OCI-LY3 (cell line): ENCODE results near the gene XXYLT1.

ENCODE experiments used
- H2AFZ ChIP-seq: fragments of 200-600, 300-600 bp; shearing (Covaris generic); 2 replicates; pipeline ENCODE4 v1.6.0; 2014; ENCODE audit warnings: antibody characterized with exemption, low read depth, low read length
- H3K27ac ChIP-seq: fragments of 200-600, 300-600 bp; sonication (generic); 2 replicates; pipeline ENCODE4 v1.5.1; 2014; ENCODE audit warnings: mild to moderate bottlenecking, low read length, moderate library complexity, mixed read lengths
- H3K27me3 ChIP-seq: fragments of 200-600, 300-600 bp; sonication (generic); 2 replicates; pipeline ENCODE4 v1.6.1; 2014; ENCODE audit warnings: low read depth, low read length, mixed read lengths
- H3K36me3 ChIP-seq: fragments of 200-600, 300-600 bp; sonication (generic); replicated peaks from 2 replicates; pipeline ENCODE3; 2014; ENCODE audit warnings: low read depth, low read length, mixed read lengths
- H3K4me1 ChIP-seq: fragments of 300-600, 200-600 bp; sonication (generic); 2 replicates; pipeline ENCODE4 v1.6.1; 2014; ENCODE audit warnings: low read length, mixed read lengths
- H3K4me2 ChIP-seq: fragments of 200-600, 300-600 bp; sonication (generic); 2 replicates; pipeline ENCODE4 v1.6.1; 2014; ENCODE audit warnings: low read length, mixed read lengths
- H3K4me3 ChIP-seq: fragments of 300-600, 200-600 bp; sonication (generic); 2 replicates; pipeline ENCODE4 v1.5.1; 2014; ENCODE audit warnings: antibody characterized with exemption, mild to moderate bottlenecking, low read length, moderate library complexity
- H3K79me2 ChIP-seq: fragments of 300-600, 200-600 bp; shearing (Covaris generic); 2 replicates; pipeline ENCODE4 v1.6.1; 2014; ENCODE audit warnings: mild to moderate bottlenecking, low read length, mixed read lengths
- H3K9ac ChIP-seq: fragments of 300-600, 200-600 bp; shearing (Covaris generic); 2 replicates; pipeline ENCODE4 v1.6.0; 2014; ENCODE audit warnings: mild to moderate bottlenecking, low read length, moderate library complexity
- H3K9me3 ChIP-seq: fragments of 200-600, 300-600 bp; shearing (Covaris generic); 2 replicates; pipeline ENCODE4 v1.6.1; 2014; ENCODE audit warnings: low read length, mixed read lengths; ENCODE audit not compliant: insufficient read depth
- H4K20me1 ChIP-seq: fragments of 200-600, 300-600 bp; sonication (generic); 2 replicates; pipeline ENCODE4 v1.6.1; 2016; ENCODE audit warnings: low read length, mixed read lengths; ENCODE audit not compliant: insufficient read depth
- CTCF ChIP-seq: fragments of 200-600, 300-600 bp; sonication (generic); IDR thresholded peaks from 2 replicates; pipeline ENCODE4 v1.5.1; 2014; ENCODE audit warnings: antibody characterized with exemption, low read length, low read depth
- EZH2phosphoT487 ChIP-seq: fragments of 200-600 bp; shearing (Covaris generic); IDR thresholded peaks from 2 replicates; pipeline ENCODE4 v1.6.1; 2018; ENCODE audit warnings: antibody characterized with exemption, mixed run types, low read depth

The XXYLT1 gene

GRCh38 chr3:195258449-195259153 is 12.4 kb downstream of the XXYLT1 start:
- no peaks in the 10 kb centered on the region for H4K20me1 ChIP-seq
- peaks cover 25% of the 10 kb centered on the region for H3K79me2 ChIP-seq
- peak overlapping the region; percentile 73 for H3K4me3 ChIP-seq
- no peak for TF ChIP-seq CTCF
- no peak for TF ChIP-seq EZH2phosphoT487
- peak overlapping the region; percentile 49 for H3K27ac ChIP-seq
- H3K4me1 ChIP-seq, result peaks cover 17% of the 10 kb centered on the region
- H3K27me3 ChIP-seq, result no peaks in the 10 kb centered on the region
- peak overlapping the region; percentile 74 for H3K9ac ChIP-seq
- H3K36me3 ChIP-seq, result no peaks in the 10 kb centered on the region
- peak overlapping the region; percentile 92 for H3K4me2 ChIP-seq
- no peak overlapping the region for H2AFZ ChIP-seq
- H3K9me3 ChIP-seq, result no peaks in the 10 kb centered on the region

DNA sequence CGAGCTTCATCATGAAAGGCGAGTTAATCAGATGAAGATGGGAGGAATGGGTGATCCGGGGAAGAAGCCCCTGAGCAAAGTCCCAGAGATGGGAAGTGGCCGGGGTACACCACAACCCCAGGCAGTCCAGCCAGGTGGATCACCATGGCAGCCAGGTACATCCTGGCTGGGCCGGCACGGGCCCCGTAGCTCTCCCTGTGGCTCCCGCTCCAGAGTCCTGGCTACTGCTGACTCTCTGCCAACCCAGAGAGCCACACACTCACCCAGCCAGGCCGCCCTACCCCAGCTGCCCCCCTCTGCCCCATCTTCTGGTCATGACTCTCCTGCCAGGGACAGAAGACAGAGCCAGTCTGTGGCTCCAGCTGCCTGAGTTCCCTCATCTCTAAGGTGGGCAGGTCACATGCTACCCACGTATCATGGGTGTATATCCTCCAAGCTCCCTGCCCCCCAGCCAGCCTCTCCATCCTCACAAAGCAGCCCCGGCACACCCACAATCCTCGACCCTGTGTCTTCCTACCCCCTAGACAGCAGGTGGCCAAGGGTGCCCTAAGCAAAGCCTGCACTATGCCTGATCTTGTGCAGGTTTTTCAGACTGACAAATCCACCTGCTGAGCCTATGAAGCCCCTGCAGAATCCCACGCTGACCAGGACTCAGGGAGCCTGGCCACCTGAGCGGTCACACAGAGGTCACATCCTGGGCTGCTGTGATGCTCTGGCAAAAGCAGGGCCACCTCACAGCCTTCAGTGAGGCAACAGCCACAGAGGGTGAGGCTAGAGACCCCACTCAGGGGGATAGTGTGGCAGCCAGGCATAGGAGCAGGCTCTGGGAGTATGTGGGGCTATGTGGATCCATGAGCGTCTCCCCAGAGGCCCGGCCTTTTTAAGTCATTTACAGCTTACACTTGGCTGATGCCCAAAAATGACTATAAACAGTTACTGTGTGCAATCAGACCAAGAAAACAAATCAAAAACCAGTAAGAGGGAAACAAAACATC is 13.2 kb downstream of the XXYLT1 start:
- Histone ChIP-seq H3K9ac (no peak overlapping the region), H3K79me2 (peaks cover 25% of the 10 kb centered on the region), H4K20me1 (no peaks in the 10 kb centered on the region)

GRCh38 chr3:195256639-195257453 is 14.1 kb downstream of the XXYLT1 start:
- no peaks in the 10 kb centered on the region for H3K27me3 ChIP-seq
- H3K36me3 ChIP-seq, result no peaks in the 10 kb centered on the region
- no peak overlapping the region for H3K27ac ChIP-seq
- no peak overlapping the region for H3K4me2 ChIP-seq
- no peaks in the 10 kb centered on the region for H4K20me1 ChIP-seq
- H3K4me3 ChIP-seq, result no peak overlapping the region
- no peak for TF ChIP-seq EZH2phosphoT487
- TF ChIP-seq CTCF, result no peak
- H3K9me3 ChIP-seq, result no peaks in the 10 kb centered on the region
- no peak overlapping the region for H3K9ac ChIP-seq
- no peak overlapping the region for H2AFZ ChIP-seq
- H3K4me1 ChIP-seq, result peaks cover 31% of the 10 kb centered on the region
- peaks cover 26% of the 10 kb centered on the region for H3K79me2 ChIP-seq

More for the DNA sequence above, 13.2 kb downstream of the XXYLT1 start:
- no peaks in the 10 kb centered on the region for H3K36me3 ChIP-seq
- no peak overlapping the region for H3K4me2 ChIP-seq
- H2AFZ ChIP-seq, result no peak overlapping the region
- peaks cover 22% of the 10 kb centered on the region for H3K4me1 ChIP-seq
- no peaks in the 10 kb centered on the region for H3K9me3 ChIP-seq
- no peak overlapping the region for H3K27ac ChIP-seq
- no peak for TF ChIP-seq EZH2phosphoT487
- no peak for TF ChIP-seq CTCF
- no peaks in the 10 kb centered on the region for H3K27me3 ChIP-seq
- H3K4me3 ChIP-seq, result no peak overlapping the region
